Measurements from ENCODE around the gene HOGA1.
"Not testable (repeated sequence)": the region's sequence is repeated elsewhere in the genome, so short reads cannot be mapped to it uniquely, and the experiment has no call there.

HOGA1 gene

GRCh38 chr10:97607095-97607636, 23.0 kb downstream of the HOGA1 start:
- in situ Hi-C loops (cut with MboI; ENCODE audit: low sequenced_read_pairs): no loop called here

- in situ Hi-C loops (cut with MboI; ENCODE audit: low sequenced_read_pairs): no loop called here
Measured at GRCh38 chr10:97608991-97609561, 24.9 kb downstream of the HOGA1 start.

GRCh38 chr10:97611473-97611872, 27.3 kb downstream of the HOGA1 start:
- in situ Hi-C loops (cut with MboI; ENCODE audit: low sequenced_read_pairs): no loop called here

GRCh38 chr10:97612386-97612785, 28.2 kb downstream of the HOGA1 start:
- in situ Hi-C loops (cut with MboI; ENCODE audit: low sequenced_read_pairs): no loop called here

- in situ Hi-C loops (cut with MboI; ENCODE audit: low sequenced_read_pairs): no loop called here
Measured at GRCh38 chr10:97618285-97618684, 34.1 kb downstream of the HOGA1 start.

- in situ Hi-C loops (cut with MboI; ENCODE audit: low sequenced_read_pairs): no loop called here
Measured at GRCh38 chr10:97618733-97619132, 34.5 kb downstream of the HOGA1 start.

- in situ Hi-C loops (cut with MboI; ENCODE audit: low sequenced_read_pairs): no loop called here
Measured at GRCh38 chr10:97623277-97623676, 39.1 kb downstream of the HOGA1 start.

- in situ Hi-C loops (cut with MboI; ENCODE audit: low sequenced_read_pairs): no loop called here
Measured at GRCh38 chr10:97627731-97628130, 43.5 kb downstream of the HOGA1 start.

GRCh38 chr10:97628228-97628627, 44.0 kb downstream of the HOGA1 start:
- in situ Hi-C loops (cut with MboI; ENCODE audit: low sequenced_read_pairs): no loop called here

GRCh38 chr10:97629289-97629688, 45.1 kb downstream of the HOGA1 start:
- in situ Hi-C loops (cut with MboI; ENCODE audit: low sequenced_read_pairs): no loop called here

- in situ Hi-C loops (cut with MboI; ENCODE audit: low sequenced_read_pairs): no loop called here
Measured at GRCh38 chr10:97631098-97631497, 46.9 kb downstream of the HOGA1 start.

- in situ Hi-C loops (cut with MboI; ENCODE audit: low sequenced_read_pairs): no loop called here
Measured at GRCh38 chr10:97632949-97633884, 49.0 kb downstream of the HOGA1 start, which contains the start of gene MORN4. Gene MORN4, minus strand, starts transcription at chr10:97633500. Its CDS starts 13,847 bp downstream, at chr10:97619653.

GRCh38 chr10:97633921-97634320, 49.7 kb downstream of the HOGA1 start:
- in situ Hi-C loops (cut with MboI; ENCODE audit: low sequenced_read_pairs): no loop called here

- in situ Hi-C loops (cut with MboI; ENCODE audit: low sequenced_read_pairs): no loop called here
Measured at GRCh38 chr10:97635577-97635976, 51.4 kb downstream of the HOGA1 start.

GRCh38 chr10:97639090-97639489, 54.9 kb downstream of the HOGA1 start:
- in situ Hi-C loops (cut with MboI; ENCODE audit: low sequenced_read_pairs): not testable (repeated sequence)

GRCh38 chr10:97640174-97640867, 56.1 kb downstream of the HOGA1 start, which contains the start of gene PI4K2A:
Gene PI4K2A, plus strand, starts transcription at chr10:97640671. Its CDS starts 72 bp downstream, at chr10:97640743.
- in situ Hi-C loops (cut with MboI; ENCODE audit: low sequenced_read_pairs): no loop called here

GRCh38 chr10:97640868-97641811, 57.0 kb downstream of the HOGA1 start:
- in situ Hi-C loops (cut with MboI; ENCODE audit: low sequenced_read_pairs): no loop called here

GRCh38 chr10:97642471-97643159, 58.4 kb downstream of the HOGA1 start:
- in situ Hi-C loops (cut with MboI; ENCODE audit: low sequenced_read_pairs): not testable (repeated sequence)

GRCh38 chr10:97643441-97643985, 59.3 kb downstream of the HOGA1 start:
- in situ Hi-C loops (cut with MboI; ENCODE audit: low sequenced_read_pairs): no loop called here

Data from HL-60/S4 (cell line).